WI38 (cell line): ENCODE measurements around the gene PDGFD.

Experiments used
- H3K4me3 ChIP-seq: 2 replicates; pipeline ENCODE4 v1.5.1; 2011; ENCODE audit warnings: low read depth, mild to moderate bottlenecking, control low read depth, low read length
- CTCF ChIP-seq: IDR thresholded peaks from 2 replicates; pipeline ENCODE4 v1.5.1; 2012; ENCODE audit warnings: low read depth, mild to moderate bottlenecking, control low read depth, low read length

Gene PDGFD

GRCh38 chr11:104090767-104091166 lies 73.2 kb downstream of the PDGFD start:
- no peak overlapping the region for H3K4me3 ChIP-seq
- TF ChIP-seq CTCF: no peak

GRCh38 chr11:104089481-104089880 lies 74.5 kb downstream of the PDGFD start:
- no peak overlapping the region for H3K4me3 ChIP-seq
- TF ChIP-seq CTCF: no peak

- no peak overlapping the region for H3K4me3 ChIP-seq
- TF ChIP-seq CTCF: no peak
Measured at GRCh38 chr11:104086621-104087020, 77.3 kb downstream of the PDGFD start.

GRCh38 chr11:104078995-104079394 lies 85.0 kb downstream of the PDGFD start:
- no peak overlapping the region for H3K4me3 ChIP-seq

GRCh38 chr11:104078245-104078644 lies 85.7 kb downstream of the PDGFD start:
- TF ChIP-seq CTCF: no peak

More at GRCh38 chr11:104078995-104079394, 85.0 kb downstream of the PDGFD start:
- TF ChIP-seq CTCF: no peak

GRCh38 chr11:104076455-104076854 lies 87.5 kb downstream of the PDGFD start:
- no peak for TF ChIP-seq CTCF
- H3K4me3 ChIP-seq: no peak overlapping the region

More at GRCh38 chr11:104078245-104078644, 85.7 kb downstream of the PDGFD start:
- H3K4me3 ChIP-seq: no peak overlapping the region

GRCh38 chr11:104075706-104076105 lies 88.2 kb downstream of the PDGFD start:
- no peak for TF ChIP-seq CTCF

More at GRCh38 chr11:104075706-104076105, 88.2 kb downstream of the PDGFD start:
- H3K4me3 ChIP-seq: no peak overlapping the region
